GM18907 (cell line): Measurements from ENCODE around the gene PARD6G.
A peak's percentile ranks its signal among the peaks of the same experiment; 100 is the strongest.

ENCODE experiments used
- ATAC-seq: cut with Tn5 transposase; IDR thresholded peaks from one replicate; pipeline ENCODE4 v1.9.1; 2021; ENCODE audit warnings: mild to moderate bottlenecking, moderate library complexity; ENCODE audit not compliant: unreplicated experiment

PARD6G gene

DNA sequence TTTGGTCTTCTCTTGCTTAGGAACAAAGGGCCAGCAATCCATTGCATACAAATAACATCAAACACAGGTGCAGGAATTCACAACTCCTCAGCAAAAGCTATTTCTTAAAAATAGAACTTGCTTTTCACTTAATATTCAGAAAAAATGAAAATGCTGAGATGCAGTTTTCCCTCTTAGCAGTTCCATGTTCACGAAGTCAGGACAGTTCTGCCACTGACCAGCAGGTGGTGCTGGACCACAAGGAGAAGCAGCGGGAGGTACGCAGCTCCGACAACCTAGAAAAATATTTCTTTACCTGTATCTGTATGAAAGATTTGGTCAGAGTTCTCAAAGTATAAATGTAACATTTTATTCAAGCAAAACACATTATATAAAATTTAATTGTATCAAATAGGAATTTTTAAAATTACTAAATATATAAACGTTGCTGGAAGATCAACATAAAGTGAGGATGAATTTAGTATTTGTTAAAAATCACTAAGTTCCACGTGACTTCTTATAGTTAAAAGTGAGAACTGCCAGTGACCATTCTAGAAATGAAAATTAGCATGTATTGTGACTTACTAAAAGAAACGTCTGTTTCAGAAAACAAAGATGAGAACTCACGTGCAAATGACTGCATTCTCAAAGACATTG lies 89.5 kb downstream of the PARD6G start:
- peak; percentile 48 for ATAC-seq

DNA sequence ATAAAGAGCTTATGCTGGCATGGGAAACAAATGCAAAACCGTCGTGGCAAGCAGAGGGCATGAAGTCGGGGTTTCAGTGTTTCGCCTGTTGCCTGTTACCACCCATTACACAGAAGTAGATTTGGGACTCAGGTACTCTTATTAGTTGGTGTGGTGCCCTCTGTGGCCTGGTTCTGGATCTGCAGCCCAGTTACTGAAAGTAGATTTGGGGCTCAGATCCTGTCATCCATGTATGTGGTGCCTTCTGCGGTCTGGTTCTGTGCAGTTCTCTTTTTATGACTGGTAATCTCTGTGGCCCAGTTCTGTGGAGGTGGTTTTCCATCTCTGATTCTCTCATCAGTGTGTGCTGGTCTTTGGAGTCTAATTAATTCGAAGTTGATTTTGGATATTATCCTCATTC lies 93.0 kb downstream of the PARD6G start:
- ATAC-seq: peak; percentile 63

DNA sequence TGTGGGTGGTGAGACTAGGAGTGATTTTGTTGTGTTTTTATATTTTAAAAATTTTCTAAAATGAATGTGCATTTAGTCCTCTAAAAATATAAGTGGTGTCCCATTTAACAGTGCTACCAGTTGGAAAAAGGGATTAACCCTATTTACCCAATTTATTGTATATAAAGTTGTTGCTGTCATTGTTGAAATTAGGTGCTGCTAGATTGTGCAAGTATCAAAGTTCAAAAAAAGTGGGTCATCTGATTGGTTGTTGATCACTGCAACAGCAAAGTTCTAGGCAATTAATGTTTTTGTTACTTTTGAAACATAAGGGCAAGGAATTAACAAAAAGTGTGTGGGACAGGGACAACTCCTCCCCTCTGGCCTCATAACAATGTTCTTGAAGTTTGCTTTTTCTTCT lies 97.6 kb downstream of the PARD6G start:
- no peak for ATAC-seq

DNA sequence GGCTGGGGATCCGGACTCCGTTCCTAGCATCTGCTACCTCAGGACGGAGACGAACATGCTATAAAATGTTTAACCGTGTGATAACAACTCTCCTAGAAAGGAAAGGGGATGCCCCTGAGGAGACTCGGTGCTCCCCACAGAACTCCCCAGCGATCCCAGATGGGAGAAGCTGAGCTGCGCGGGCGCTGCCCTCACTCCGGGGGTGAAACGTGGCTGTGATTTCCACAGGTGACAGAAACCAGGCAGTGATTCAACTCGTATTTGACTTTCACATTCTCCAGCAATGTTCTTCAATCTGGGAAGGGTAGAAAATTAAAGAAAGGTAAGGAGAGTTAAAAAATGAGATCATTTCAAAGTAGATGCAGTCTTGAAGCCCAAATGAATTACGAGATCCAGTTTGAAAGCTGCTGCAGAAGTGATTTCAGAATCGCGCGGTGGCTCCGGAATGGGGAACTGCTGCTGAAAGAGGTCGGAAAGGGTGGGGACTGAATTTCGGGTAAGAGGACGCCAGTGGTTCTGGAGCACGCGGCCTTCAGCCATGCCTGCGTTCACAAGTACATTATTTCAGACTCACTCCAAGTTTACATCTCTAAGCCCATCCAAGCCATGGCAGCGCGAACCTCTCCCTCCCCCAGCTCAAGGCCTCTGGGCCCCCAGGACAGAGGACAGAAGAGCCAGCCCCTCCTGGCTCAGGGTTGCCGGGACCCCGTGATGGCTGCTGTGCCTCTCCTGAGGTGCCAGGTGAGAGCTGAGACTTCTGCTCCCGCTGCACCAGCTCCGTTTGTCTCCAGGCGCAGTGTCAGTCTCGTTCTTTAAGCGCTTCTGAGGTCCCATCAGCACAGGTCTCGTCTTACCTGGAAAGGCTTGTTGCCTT lies 98.8 kb downstream of the PARD6G start:
- no peak for ATAC-seq

DNA sequence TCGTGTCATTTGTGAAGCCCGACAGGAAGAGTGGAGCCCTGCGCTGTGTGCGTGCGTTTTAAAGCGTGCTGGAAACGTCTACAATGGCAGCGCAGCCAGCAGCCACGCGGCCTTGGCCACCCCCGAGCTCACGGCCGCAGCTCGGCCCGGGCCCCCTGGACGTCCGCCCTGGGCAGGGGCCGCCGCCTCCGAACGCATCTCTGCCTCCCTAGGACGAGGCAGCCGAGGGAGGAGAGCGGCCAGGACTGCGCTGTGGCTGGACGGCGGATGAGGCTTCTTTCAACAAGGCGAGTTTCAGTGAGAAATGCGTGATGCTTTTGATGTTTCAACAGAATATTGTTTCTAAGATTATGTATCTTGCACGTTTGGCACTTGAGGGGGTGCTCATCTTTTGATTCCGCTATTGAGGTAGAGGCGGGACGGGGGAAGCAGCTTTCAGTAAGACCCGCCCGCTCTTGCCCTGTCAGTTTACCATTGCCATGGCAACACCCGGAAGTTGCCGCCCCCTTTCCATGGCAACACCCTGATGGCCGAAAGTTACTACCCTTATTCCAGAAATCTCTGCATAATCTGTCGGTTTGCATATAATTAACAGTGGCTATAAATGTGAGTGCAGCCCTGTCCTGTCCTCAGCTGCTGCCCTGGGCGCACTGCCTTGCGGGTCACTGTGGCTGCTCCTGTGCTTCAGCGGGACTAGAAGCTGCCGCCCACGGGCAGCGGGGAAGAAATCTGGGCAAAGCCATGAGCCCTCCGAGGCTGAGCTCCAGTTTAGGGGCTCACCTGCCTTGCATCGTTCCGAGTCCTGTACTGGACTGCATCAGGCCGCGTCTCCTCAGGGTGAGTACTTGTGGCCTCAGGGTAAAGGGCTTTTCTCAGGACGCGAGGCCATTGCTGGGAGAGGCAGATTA lies 99.6 kb downstream of the PARD6G start:
- peak; percentile 86 for ATAC-seq

- ATAC-seq: peak; percentile 39
Observed at GRCh38 chr18:80147037-80147417, 100.3 kb downstream of the PARD6G start.

- ATAC-seq: no peak
Observed at GRCh38 chr18:80145196-80145804, 102.0 kb downstream of the PARD6G start.

GRCh38 chr18:80143881-80144280 lies 103.4 kb downstream of the PARD6G start:
- ATAC-seq: no peak

- no peak for ATAC-seq
Observed at GRCh38 chr18:80140455-80140985, 106.8 kb downstream of the PARD6G start.

GRCh38 chr18:80137976-80138375 lies 109.3 kb downstream of the PARD6G start:
- ATAC-seq: no peak

DNA sequence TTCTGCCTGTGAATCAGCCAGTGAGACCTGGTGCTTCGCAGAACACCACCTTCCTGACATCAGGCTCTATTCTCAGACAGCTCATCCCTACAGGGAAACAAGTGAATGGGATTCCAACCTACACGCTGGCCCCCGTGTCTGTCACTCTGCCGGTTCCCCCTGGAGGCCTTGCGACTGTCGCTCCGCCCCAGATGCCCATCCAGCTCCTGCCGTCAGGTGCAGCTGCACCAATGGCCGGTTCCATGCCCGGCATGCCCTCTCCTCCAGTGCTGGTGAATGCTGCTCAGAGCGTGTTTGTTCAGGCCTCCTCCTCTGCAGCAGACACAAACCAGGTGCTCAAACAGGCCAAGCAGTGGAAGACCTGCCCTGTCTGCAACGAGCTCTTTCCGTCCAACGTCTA lies 110.2 kb downstream of the PARD6G start:
- ATAC-seq: no peak

DNA sequence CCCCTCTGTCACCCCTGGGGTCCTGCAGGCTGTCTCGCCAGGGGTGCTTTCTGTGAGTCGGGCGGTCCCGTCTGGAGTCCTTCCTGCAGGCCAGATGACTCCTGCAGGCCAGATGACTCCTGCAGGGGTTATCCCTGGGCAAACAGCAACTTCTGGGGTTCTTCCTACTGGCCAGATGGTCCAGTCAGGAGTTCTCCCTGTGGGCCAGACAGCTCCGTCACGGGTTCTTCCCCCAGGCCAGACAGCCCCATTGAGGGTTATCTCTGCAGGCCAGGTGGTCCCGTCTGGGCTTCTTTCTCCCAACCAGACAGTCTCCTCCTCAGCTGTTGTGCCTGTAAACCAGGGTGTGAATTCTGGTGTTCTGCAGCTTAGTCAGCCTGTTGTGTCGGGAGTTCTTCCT lies 110.6 kb downstream of the PARD6G start:
- ATAC-seq: no peak

DNA sequence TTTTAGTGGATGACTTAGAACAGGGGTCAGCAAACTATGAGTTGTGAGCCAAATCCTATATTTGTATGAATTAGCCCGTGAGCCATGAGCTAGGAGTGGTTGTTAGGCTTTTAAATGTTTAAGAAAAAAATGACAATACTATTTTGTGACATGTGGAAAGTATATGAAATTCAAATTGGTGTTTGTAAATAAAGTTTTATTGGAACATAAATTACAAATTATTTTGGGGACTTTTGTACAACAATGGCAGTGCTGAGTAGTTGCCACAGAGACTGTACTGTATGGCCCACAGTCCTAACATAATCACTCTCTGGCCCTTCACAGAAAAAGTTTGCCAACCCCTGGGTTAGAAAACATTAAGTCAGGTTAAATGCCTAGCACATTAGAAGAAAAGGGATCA lies 112.2 kb downstream of the PARD6G start:
- ATAC-seq: no peak

DNA sequence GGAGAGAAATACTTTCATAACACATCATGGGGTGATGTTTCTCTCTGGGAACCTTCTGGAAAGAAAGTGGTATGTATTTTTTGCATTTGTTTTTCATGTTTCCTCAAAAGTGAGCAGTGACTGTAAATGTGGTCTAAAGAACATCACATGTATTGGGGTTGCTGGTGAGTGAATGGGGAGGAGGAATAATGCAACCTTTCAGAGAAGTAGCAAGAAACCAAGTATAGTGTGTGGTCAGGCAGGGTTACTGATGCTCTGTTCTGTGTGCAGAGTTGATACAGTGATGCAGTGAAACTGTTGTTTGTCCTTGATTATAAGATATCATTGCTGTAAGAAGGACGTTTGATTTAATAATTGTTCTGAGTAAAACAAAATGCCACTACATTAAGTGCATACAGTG lies 114.2 kb downstream of the PARD6G start:
- ATAC-seq: no peak

- no peak for ATAC-seq
Observed at GRCh38 chr18:80132180-80132812, 115.0 kb downstream of the PARD6G start.

DNA sequence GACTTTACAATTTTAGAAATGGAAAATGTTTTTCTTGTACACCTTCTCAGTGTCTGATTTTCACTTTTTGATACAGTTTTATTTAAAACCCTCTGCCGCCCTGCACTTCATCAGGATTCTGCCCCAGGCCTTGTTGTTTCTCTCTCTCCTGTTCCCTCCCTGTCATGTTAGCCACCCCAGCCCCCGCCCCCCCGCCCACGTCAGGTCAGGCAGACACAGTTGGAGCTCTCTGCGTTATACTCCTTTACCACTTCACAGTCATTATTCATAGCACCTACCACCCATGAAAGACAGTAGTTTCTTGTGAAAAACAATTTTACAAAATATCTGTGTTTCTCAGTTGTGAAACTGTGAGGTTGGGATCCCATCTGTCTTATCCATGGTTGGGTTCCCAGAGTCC lies 116.8 kb downstream of the PARD6G start:
- no peak for ATAC-seq

DNA sequence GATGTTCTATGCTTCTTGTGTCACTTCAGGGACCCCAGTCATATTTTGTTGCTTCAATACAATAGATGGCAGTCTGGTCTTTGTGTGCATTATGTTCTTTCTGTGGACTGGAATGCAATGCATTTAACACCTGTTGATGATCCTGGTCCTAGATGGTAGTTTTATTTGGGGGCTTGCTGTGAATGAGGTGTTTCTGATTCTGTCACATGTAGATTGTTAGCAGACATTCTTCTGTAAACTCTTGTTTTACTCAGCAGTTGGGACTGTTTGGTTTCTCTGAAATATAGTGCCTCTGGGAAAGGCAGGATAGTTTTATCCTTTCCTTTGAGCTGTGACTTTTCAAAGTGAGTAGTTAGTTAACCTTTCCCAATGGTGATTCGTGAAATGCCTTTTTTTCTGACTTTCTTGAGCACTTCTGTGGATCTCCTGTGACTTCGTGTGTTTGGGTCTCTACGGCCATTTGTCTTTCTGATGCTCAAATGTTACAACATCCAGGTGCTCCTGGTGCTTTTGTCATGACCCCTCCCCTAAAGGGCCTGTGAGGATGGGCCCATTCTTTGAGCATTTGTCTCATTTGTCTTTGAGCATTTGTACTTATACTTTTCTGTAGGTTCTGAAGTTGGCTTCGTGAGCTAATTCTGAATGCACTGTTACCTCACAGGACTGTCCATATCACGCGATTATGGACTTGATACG lies 117.5 kb downstream of the PARD6G start:
- no peak for ATAC-seq

- ATAC-seq: no peak
Observed at GRCh38 chr18:80127635-80128034, 119.7 kb downstream of the PARD6G start.

- no peak for ATAC-seq
Observed at GRCh38 chr18:80126797-80127196, 120.5 kb downstream of the PARD6G start.

GRCh38 chr18:80124131-80124530 lies 123.2 kb downstream of the PARD6G start:
- ATAC-seq: no peak
